C4-2B (cell line): ENCODE data around the gene MMD.
A peak's percentile ranks its signal among the peaks of the same experiment; 100 is the strongest.

Experiments used
- H3K27ac ChIP-seq: fragments of 450-650 bp; 2 replicates; pipeline ENCODE4 v1.5.1; 2017
- CTCF ChIP-seq: fragments of 450-650 bp; conservative IDR thresholded peaks from 2 replicates; pipeline ENCODE4 v1.5.1; 2017; ENCODE audit warnings: mild to moderate bottlenecking
- ZFX ChIP-seq: fragments of 450-650 bp; IDR thresholded peaks from 2 replicates; pipeline ENCODE4 v1.6.1; 2017

Gene MMD

GRCh38 chr17:55456307-55457240 is 34.9 kb upstream of the MMD start:
- no peak for TF ChIP-seq CTCF
- no peak for TF ChIP-seq ZFX
- H3K27ac ChIP-seq, result no peak overlapping the region

DNA sequence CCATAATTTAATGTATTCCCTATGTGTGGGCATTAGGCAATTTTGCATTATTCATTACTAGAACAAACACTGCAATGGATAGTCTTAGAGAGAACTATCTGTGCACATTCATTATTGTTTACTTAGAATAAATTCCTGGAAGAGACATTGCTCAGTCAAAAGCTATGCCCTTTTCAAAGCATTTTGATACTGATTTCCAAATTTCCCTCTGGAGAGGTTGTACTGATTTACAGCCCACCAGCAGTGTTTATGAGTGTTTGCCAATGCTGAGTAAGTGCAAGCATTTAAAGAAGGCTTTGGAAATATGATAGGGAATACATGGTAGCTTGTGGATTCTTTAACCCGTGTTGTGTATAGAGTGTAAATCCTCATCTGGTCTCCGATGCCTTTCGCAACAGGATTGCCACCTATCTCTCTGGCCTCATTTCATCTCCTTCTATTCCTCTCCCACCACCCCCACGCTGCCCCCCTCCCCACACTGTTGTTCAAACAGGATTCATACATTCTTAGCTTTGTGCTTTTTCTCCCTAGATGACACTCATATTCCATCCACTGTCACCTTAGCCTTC is 33.4 kb upstream of the MMD start:
- TF ChIP-seq ZFX (no peak), CTCF (no peak)
- H3K27ac ChIP-seq, result peak overlapping the region; percentile 42; the same call in 1 of the 2 replicates

DNA sequence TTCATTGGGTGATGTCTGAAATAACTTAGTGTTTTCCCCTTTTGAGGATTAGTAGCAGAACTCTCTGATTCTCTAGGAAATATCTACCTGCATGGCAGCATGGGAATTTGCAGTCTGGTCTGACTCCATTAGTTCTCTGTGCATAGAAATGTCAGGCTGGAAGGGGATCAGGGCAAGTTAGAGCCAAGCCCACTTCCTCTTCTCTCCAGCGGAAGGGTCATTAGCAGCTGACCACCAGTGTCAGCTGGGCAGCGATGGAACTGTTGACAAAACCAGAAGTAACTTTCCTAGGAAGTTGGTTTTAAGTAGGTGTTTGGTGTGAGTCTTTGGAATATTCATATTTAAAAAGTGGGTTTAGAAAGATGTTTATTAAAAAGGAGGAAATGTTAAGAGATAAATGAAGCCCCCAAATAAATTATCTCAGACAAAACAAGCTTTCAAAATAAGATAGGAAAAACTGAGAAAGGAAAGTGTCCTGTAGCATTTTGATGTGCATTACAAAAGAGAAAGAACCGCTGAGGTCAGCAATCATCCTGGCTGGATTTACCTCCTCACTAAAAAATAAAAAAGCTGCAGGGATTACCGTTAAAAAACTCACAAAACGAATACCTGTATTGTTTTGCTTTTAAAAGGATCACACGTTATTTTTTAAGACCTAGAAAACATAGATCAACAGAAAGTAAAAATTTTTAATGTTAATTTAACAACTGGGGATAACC is 32.4 kb upstream of the MMD start:
- H3K27ac ChIP-seq, result no peak overlapping the region
- TF ChIP-seq ZFX (no peak), CTCF (no peak)

- TF ChIP-seq CTCF (no peak), ZFX (no peak)
- peak overlapping the region; percentile 76 for H3K27ac ChIP-seq
These were observed 30.6 kb upstream of the MMD start for GRCh38 chr17:55452139-55452790.

- TF ChIP-seq ZFX (no peak), CTCF (no peak)
- H3K27ac ChIP-seq, result peak overlapping the region; percentile 76
These were observed 30.1 kb upstream of the MMD start for GRCh38 chr17:55451758-55452138.

- peak overlapping the region; percentile 76; the same call in 1 of the 2 replicates for H3K27ac ChIP-seq
- no peak for TF ChIP-seq ZFX
- no peak for TF ChIP-seq CTCF
These were observed 29.6 kb upstream of the MMD start for GRCh38 chr17:55451203-55451641.
